ENCODE results near the gene PCMT1.
"Not testable (repeated sequence)": the region's sequence is repeated elsewhere in the genome, so short reads cannot be mapped to it uniquely, and the experiment has no call there.

The PCMT1 gene

DNA sequence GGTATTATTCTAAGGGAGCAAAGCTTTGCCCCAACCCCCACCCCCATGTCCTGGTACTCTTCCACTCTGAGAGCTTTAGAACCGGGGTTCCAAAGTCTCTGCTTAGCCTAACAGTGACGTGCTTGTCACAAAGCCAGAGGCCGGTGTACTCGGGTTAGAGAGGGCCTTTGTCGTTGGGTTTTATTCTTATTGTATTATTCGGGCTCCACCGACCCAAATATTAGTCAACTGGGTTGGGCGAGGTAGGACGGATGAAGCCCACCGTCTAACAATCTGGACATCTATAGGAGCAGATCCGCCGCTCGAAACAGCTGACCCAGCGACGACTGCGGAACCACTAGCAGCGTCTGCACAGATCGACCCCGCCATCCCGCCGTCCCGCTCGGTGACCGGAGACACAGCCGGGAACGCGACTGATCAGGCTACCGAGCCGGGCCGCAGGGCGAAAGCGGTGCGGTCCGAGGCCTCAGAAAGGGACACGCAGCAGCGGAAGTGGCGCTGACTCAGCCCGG, 403 bp upstream of the PCMT1 start:
- not testable (repeated sequence) for DNase-seq (ENCODE audit: low read depth in 1 of 2, low spot score in 1 of 2)

DNA sequence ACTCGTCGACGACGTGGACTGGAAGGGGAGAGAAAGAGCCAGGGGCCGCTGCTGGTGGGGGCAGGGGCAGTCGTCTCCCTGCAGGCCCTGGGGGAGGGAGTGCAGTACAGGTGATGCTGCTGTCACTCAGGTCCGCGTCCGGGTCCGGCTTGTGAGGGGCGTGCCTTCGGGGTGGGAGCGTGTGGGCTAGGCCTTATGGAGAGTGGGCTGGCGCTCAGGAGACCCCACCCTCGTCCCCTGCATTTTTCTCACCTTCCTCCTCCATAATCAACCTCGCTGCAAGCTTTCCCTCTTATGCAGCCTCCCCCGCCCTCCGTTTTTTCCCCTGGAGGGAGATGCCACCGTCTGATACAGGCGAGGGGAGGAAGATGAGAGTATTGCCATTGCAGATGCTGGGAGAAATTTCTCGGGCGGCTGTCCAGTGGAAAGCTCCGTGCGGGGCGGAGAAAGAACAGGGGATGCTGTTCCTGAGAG, 632 bp downstream of the PCMT1 start:
- peak; percentile 11 to 24 for DNase-seq (ENCODE audit: low read depth in 1 of 2, low spot score in 1 of 2)

DNA sequence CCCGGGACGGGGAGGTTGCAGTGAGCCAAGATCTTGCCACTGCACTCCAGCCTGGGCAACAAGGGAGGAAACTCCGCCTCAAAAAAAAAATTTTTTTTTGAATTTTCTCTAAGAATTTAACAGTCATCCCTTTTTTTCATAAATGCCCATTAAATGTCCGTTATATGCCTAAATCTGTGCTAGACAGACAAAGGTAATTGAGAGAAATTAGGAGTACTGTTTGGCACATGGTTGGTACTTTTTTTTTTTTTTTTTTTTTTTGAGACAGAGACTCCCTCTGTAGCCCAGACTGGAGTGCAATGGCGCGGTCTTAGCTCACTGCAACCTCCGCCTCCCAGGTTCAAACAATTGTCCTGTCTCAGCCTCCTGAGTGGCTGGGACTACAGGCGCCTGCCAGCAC, 1.7 kb downstream of the PCMT1 start:
- no peak for DNase-seq (ENCODE audit: low read depth in 1 of 2, low spot score in 1 of 2)

DNA sequence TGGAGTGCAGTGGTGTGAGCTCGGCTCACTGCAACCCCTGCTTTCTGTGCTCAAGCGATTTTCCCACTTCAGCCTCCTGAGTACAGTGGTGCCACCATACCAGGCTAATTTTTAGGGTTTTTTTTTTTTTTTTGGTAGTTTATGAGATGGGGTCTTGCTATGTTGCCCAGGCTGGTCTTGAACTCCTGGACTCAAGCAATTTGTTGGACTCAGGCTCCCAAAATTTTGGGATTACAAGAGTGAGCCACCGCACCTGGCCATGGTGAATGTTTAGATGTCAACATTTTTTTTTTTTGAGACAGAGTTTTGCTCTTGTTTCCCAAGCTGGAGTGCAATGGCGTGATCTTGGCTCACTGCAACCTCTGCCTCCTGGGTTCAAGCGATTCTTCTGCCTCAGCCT, 2.4 kb downstream of the PCMT1 start:
- DNase-seq (ENCODE audit: low read depth in 1 of 2, low spot score in 1 of 2), result not testable (repeated sequence)

DNA sequence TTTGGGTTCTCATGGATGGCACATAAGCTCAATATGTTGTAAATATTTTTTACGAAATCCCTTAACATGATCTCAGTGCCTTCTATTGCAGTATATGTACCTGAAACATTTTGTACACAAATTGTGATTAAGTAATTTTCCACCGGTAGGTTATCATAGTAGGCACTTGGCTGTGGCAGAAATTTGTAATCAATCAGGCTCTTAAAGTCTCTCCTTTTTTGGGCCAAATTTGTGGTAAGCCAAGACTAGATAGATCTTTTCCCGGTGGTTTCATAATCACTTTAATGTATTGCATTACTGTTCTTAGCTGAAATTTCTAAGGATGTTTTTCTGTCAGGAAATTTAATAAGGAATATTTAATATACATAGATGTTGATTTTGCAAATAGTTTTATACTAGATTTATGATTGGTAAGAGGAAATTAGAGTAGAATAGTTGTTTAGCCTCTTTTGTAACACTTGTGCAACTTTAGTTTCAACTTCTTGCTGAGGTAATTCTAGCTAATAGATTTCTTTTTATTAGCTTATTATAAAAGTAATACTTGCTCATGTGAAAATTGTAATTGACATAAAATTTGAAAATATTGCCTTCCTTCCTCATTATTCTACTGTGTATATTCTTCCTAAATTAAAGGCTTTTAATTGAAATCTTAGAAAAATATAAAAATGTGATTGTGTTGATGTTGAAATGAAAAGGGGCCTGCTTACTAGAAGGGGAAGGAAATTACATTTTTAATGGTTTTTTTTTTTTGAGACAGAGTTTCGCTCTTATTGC, 3.2 kb downstream of the PCMT1 start:
- DNase-seq (ENCODE audit: low read depth in 1 of 2, low spot score in 1 of 2), result no peak

DNA sequence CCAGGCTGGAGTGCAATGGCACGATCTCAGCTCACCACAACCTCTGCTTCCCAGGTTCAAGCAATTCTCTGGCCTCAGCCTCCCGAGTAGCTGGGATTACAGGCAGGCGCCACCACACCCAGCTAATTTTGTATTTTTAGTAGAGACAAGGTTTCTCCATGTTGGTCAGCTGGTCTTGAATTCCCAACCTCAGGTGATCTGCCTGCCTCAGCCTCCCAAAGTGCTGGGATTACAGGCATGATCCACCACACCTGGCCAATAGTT, 3.8 kb downstream of the PCMT1 start:
- not testable (repeated sequence) for DNase-seq (ENCODE audit: low read depth in 1 of 2, low spot score in 1 of 2)

DNA sequence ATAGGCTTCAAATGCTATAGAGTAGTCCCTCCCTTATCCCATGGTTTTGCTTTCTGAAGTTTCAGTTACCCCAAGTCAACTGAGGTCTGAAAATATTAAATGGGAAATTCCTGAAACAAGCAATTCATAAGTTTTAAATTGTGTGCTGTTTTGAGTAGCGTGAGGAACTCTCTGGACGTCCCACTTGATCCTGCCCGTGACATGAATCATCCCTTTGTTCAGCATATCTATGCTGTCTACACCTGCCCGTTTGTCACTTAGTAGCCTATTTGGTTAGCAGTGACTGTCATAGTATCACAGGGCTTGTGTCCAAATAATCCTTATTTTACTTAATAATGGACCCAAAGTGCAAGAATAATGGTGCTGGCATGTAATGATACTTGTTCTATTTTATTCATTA, 5.0 kb downstream of the PCMT1 start:
- DNase-seq (ENCODE audit: low read depth in 1 of 2, low spot score in 1 of 2), result no peak

DNA sequence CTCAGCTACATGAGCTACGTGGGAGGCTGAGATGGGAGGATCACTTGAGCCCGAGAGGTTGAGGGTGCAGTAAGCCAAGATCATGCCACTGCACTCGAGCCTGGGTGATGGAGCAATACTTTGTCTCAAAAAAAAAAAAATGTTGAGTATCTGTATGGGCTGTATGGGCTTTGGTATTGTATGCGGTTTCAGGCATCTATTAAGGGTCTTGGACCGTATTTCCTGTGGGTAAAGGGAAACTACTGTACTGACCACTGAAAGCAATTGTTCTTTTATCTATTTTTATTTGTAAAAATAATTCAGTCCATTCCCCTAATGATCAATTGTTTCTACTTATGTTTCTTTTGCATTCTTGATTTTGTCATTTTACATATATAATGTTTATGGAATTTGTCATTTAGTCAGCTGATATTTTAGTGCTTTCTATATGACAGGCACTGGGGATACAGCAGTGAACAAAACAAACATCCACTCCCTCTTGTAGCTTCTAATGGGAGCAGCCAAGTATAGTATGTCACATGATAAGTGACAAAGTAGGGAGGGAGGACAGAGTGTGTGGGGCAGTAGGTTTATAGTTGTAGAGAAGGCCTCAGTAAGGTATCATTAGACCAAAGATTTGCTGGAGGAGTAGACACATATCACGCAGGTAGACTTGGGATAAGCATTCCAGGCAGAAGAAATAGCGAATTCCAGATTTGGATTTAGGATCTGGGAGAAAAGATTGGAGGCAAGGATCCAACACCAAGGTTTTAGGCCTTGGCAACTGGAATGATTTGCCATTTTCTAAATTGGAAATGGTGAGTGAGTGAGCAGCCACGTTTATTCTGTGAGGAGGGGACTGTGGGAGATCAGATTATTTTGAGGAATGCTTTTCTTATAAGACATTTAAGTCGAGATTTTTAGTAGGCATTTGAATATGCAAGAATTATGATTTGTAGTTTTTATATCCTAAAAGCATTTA, 6.0 kb downstream of the PCMT1 start:
- no peak for DNase-seq (ENCODE audit: low read depth in 1 of 2, low spot score in 1 of 2)

DNA sequence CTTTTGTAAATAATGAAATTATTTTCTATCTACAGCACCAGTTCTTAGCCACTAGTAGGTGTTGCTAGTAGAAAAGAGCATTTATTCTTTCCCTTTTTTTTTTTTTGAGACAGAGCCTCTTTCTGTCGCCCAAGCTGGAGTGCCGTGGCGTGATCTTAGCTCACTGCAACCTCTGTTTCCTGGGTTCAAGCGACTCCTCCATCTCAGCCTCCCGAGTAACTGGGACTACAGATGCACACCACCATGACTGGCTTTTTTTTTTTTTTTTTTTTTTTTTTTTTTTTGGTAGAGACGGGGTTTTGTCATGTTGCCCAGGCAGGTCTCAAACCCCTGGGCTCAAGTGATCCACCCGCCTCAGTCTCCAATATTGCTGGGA, 6.7 kb downstream of the PCMT1 start:
- DNase-seq (ENCODE audit: low read depth in 1 of 2, low spot score in 1 of 2), result no peak

DNA sequence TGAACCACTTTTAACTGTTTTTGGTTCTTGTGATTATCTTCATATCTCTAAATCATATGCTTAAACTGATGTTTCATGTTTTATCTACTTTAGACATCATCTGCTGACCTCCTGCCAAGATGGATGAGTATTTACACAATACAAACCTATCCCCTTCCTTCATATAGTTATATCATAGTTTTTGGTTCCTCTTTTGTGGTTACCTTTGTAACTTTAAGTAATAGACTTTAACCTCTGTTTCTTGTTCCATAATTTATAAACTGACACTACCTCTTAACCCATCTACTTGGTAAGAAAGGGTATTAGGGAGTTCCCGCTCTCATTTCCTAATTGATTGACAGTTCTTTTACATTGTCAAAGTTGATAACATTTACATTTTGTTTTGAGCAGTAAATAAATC, 11.9 kb downstream of the PCMT1 start:
- DNase-seq (ENCODE audit: low read depth in 1 of 2, low spot score in 1 of 2), result no peak

DNA sequence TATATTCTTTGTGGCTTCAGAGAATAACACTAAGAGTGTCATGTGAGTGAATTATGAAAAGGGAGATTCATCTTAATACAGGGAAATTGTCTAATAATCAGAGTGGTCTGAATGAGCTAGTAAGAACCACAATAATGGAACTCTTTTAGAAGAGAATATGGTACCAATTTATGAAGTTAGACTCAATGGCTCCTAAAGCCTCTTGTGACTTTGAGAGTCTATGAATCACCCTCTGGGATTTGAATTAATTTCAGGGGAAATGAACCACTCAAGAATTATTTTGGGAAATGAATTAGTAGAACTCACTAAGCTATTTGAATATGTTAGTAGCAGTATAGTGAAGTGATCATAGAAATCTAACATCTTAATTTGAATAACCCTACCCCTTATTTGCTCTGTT, 14.3 kb downstream of the PCMT1 start:
- no peak for DNase-seq (ENCODE audit: low read depth in 1 of 2, low spot score in 1 of 2)

DNA sequence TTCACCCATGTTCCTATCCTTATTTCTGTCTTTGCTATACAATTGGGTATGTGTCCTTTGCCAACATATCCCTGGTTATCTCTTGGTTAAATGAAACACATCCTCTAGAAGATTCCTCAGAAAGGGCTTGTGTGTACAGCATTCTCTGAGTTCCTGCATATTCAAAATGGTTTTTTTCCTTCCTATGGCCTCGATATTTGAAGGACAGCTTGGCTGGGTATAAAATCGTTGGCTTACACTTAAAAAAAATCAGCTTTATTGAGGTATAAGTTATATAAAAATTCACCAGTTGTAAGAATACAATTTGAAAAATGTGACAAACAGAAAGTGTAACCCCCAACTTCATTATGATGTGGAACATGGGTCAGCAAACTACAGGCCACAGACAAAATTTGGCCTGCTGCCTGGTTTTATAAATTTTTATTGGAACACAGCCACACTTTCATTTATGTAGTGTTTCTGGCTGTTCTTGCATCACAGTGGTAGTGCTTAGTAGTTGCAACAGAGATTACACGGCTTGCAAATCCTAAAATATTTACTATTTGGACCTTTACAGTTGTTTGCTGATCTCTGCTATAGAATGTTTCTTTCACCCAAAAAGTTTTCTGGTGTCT, 16.7 kb downstream of the PCMT1 start:
- DNase-seq (ENCODE audit: low read depth in 1 of 2, low spot score in 1 of 2), result no peak

DNA sequence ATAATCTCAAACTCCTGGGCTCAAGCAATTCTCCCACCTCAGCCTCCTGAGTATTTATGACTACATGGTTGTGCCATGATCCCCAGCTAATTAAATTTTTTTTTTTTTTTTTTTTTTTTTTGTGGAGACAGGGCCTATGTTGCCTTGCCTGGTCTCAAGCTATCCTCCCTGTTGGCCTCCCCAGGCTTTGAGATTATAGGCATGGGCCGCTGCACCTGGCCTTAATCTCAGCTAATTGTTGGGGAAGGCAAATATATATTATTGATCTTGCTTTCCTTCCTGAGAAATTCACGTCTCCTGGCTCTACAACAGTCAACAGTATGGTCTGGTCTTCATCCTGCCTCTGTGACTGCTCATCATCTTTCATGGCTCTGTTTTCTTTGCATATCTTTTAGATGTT, 20.1 kb downstream of the PCMT1 start:
- no peak for DNase-seq (ENCODE audit: low read depth in 1 of 2, low spot score in 1 of 2)

DNA sequence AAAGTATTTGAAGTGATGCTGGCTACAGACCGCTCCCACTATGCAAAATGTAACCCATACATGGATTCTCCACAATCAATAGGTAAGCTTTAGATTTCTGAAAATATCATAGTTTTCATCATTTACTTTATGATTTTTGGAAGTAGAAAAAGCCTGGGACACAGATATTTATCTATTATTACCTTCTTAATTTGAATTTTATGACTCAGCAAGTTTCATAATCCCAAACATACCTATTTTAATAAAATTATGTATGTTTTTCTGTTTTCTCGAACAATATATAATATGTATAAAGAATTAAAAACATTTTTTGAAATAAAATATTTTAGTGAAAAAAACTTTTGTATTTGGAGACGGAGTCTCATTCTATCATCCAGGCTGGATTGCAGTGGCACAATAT, 21.6 kb downstream of the PCMT1 start:
- DNase-seq (ENCODE audit: low read depth in 1 of 2, low spot score in 1 of 2), result no peak

DNA sequence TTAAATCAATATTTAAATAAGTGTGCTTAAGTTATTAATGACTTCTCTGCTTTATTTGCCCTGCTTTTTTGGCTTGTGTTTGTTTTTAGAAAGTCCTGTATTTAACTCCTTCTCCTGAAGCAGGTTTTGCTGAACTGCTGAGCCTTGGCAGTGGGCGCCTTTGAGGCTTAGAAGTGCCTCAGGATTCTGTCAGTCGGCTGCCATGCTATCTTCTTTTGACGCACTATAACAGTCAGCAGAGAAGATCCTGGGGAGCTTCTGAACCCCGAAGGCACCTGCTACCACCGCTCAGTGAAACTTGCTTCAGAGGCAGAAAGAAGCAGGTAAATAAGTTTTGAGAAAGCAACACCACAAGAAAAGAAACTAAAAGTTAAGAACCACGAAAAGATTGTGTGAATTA, 22.4 kb downstream of the PCMT1 start:
- no peak for DNase-seq (ENCODE audit: low read depth in 1 of 2, low spot score in 1 of 2)

DNA sequence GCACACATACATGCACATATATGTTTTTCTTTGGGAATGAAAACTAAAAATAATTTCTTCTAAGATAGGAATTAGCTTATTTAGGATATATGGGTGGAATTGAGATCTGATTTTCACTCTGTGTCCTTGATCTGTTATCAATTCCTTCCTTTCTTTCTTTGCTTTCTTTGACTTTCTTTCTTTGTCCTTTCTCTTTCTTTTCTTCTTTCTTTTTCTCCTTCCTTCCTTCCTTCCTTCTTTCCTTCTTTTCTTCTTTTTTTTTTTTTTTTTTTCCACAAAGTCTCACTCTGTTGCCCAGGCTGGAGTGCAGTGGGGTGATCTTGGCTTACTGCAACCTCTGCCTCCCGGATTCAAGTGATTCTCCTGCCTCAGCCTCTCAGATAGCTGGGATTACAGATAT, 28.1 kb downstream of the PCMT1 start:
- no peak for DNase-seq (ENCODE audit: low read depth in 1 of 2, low spot score in 1 of 2)

DNA sequence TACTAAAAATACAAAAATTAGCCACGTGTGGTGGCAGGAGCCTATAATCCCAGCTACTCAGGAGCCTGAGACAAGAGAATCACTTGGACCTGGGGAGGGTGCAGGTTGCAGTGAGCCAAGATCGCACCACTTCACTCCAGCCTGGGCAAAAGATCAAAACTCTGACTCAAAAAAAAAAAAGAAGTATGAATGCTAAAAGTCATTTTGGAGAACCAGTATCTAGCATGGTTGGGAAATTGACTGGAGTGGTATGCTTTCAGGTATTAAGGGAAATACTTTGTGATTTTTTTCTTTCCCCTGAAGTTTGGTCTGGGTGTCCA, 30.1 kb downstream of the PCMT1 start:
- no peak for DNase-seq (ENCODE audit: low read depth in 1 of 2, low spot score in 1 of 2)

DNA sequence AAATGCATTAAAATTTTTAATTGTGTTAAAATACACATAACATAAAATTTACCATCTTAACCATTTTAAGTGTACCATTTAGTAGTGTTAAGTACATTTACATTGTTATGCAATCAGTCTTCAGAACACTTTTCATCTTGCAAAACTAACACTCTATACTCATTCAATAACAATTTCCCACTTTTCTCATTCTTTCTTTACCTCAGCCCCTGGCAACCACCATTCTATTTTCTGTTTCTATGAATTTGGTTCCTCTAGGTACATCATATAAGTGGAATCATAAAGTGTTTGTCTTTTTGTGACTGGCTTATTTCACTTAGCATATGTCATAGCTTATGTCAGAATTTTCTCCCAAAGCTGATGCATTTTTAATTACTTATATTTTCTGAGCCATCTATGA, 32.2 kb downstream of the PCMT1 start:
- DNase-seq (ENCODE audit: low read depth in 1 of 2, low spot score in 1 of 2), result no peak

DNA sequence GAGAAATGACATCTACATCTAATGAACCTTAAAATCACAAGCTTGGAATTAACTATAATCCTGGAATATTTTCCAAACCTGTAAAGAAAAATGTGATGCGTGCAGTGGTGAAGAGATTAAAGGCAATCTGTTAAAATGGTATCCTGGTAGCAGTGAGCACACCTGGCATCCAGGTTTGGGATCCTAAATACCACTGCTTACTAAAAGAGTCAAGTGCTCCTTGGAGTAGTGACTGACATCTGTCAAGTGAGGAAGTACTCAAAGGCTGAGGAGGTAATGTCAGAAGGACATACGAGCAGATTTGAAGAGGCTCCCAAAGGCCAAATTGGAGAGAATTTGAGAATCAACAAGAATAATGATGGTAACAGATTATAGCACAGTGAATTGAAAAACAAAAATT, 32.8 kb downstream of the PCMT1 start:
- DNase-seq (ENCODE audit: low read depth in 1 of 2, low spot score in 1 of 2), result no peak

DNA sequence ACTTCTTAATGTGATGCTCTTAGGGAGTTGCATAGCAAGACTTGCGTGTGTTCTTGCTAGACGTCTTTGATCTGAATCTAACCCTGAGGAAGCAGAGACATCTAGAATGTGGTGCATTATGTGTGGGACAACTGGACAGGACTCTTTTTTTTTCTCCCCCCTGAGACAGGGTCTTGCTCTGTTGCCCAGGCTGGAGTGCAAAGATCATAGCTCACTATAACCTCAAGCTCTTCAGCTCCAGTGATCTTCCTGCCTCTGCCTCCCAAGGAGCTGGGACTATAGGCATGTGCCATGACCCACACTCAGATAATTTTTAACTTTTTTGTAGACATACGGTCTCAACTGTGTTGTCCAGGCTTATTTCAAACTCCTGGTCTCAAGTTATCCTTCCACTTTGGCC, 34.0 kb downstream of the PCMT1 start:
- DNase-seq (ENCODE audit: low read depth in 1 of 2, low spot score in 1 of 2), result no peak

DNA sequence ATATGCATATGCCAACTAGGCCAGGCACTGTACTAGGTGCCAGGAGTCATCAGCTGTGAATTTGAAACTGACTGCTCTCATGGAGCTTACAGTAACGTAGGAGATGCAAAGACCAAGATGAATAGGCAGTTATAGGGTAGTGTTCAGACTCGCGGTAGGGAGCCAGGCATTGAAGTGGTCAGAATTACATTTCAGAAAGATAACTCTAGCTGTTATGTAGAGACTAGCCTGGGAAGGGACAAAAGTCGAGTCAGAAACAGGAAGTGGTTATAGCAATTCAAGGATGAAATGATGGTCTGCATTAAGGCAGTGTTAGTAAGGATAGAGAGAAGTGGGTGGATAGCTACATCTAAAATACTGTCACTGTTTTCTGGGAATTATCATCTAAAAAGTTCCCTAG, 56.6 kb downstream of the PCMT1 start:
- no peak for DNase-seq (ENCODE audit: low read depth in 1 of 2, low spot score in 1 of 2)

DNA sequence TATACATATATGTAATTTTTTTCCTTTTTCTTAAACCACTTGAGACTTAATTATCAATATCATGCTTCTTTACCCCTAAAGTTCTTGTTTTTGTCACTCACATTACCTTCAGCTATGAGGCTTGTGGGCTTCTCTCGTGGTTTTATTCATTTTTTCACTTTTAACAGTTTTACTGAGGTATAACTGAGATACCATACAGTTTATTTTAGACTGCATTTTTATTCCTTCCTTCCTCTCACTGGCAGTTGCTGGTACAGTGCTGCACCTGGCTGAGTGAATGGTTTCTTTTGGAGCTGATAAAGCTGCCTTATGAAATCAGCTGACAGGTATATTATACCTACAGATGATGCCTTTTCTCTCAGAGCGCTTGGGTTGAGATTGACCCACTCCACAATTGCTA, 60.3 kb downstream of the PCMT1 start:
- no peak for DNase-seq (ENCODE audit: low read depth in 1 of 2, low spot score in 1 of 2)

All from activated T-helper 1 cell treated with anti-CD3 and anti-CD28 coated beads, Interleukin-2, amount 50 U/mL, for 16 hours (primary cell).